Fibroblast of pulmonary artery (primary cell): ENCODE results near the gene KLHL15.
A peak's percentile ranks its signal among the peaks of the same experiment; 100 is the strongest.
"Not testable (repeated sequence)": the region's sequence is repeated elsewhere in the genome, so short reads cannot be mapped to it uniquely, and the experiment has no call there.

Experiments used
- DNase-seq: peaks from one replicate; pipeline ENCODE4 v3.0.0-alpha.2; 2010; ENCODE audit warnings: low read depth
- H3K4me3 ChIP-seq: replicated peaks from 2 replicates; pipeline ENCODE4 v1.5.1; 2011; ENCODE audit warnings: low read depth, mild to moderate bottlenecking, control low read depth, low read length, moderate library complexity
- TF ChIP-seq, protein P1 (sequence below): IDR thresholded peaks from 2 replicates; pipeline ENCODE4 v1.5.1; 2011; ENCODE audit warnings: mild to moderate bottlenecking, control low read depth, low read length, inconsistent platforms; ENCODE audit errors: missing control alignments

The KLHL15 gene, protein sequence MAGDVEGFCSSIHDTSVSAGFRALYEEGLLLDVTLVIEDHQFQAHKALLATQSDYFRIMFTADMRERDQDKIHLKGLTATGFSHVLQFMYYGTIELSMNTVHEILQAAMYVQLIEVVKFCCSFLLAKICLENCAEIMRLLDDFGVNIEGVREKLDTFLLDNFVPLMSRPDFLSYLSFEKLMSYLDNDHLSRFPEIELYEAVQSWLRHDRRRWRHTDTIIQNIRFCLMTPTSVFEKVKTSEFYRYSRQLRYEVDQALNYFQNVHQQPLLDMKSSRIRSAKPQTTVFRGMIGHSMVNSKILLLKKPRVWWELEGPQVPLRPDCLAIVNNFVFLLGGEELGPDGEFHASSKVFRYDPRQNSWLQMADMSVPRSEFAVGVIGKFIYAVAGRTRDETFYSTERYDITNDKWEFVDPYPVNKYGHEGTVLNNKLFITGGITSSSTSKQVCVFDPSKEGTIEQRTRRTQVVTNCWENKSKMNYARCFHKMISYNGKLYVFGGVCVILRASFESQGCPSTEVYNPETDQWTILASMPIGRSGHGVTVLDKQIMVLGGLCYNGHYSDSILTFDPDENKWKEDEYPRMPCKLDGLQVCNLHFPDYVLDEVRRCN

DNA sequence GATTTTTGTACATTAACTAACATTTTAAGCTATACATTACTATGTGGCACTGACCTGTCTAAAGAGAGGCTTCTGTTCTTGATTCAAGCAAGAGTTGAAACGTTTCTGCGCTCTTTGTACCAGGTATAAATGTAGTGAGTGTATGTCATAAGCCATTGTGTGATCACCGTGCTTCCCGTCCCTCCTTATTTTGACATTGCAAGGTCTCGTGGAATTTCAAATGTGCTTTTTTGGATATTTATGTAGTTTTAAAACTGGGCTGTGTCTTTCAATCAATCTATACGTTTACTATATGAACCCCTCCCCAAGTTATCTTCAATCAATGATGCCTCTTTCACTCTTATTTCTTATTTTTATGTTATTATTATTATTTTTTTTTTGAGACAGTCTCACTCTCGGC, at the start of gene KLHL15:
Gene KLHL15, minus strand, starts transcription at position 101 of the 400 bp plus-strand sequence. CDS start 20,493 bp downstream, outside the sequence.
- H3K4me3 ChIP-seq = peak within 1 kb of the TSS; percentile 65
- TF ChIP-seq, protein P1, sequence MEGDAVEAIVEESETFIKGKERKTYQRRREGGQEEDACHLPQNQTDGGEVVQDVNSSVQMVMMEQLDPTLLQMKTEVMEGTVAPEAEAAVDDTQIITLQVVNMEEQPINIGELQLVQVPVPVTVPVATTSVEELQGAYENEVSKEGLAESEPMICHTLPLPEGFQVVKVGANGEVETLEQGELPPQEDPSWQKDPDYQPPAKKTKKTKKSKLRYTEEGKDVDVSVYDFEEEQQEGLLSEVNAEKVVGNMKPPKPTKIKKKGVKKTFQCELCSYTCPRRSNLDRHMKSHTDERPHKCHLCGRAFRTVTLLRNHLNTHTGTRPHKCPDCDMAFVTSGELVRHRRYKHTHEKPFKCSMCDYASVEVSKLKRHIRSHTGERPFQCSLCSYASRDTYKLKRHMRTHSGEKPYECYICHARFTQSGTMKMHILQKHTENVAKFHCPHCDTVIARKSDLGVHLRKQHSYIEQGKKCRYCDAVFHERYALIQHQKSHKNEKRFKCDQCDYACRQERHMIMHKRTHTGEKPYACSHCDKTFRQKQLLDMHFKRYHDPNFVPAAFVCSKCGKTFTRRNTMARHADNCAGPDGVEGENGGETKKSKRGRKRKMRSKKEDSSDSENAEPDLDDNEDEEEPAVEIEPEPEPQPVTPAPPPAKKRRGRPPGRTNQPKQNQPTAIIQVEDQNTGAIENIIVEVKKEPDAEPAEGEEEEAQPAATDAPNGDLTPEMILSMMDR = no peak
- no peak for DNase-seq

DNA sequence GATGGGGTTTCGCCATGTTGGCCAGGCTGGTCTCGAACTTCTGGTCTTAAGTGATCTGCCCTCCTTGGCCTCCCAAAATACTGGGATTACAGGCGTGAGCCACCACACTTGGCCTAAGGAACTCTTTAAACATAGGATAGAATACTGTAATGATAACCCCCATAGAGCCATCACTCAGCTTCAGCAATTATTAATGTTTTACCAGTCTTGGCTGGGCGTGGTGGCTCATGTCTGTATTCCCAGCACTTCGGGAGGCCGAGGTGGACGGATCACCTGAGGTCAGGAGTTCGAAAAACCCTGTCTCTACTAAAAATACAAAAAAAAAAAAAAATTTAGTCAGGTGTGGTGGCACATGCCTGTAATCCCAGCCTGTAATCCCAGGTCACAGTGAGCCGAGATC, 42.9 kb upstream of the KLHL15 start:
- no peak for DNase-seq
- TF ChIP-seq, protein P1 = no peak
- H3K4me3 ChIP-seq = no peak overlapping the region

DNA sequence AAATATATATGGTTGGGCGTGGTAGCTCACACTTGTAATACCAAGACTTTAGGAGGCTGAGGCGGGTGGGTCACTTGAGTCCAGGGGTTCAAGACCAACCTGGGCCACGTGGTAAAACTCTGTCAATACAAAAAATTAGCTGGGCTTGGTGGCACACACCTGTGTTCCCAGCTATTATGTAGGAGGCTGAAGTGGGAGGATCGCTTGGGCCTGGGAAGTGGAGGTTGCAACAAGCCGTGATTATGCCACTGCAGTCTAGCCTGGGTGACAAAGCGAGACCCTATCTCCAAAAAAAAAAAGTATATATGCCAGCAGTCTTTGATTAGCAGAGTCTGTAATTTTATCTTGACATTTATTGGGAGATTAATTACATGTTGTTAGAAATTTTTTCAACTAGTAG, 36.5 kb upstream of the KLHL15 start:
- DNase-seq = no peak
- TF ChIP-seq, protein P1 = no peak
- H3K4me3 ChIP-seq = no peak overlapping the region

DNA sequence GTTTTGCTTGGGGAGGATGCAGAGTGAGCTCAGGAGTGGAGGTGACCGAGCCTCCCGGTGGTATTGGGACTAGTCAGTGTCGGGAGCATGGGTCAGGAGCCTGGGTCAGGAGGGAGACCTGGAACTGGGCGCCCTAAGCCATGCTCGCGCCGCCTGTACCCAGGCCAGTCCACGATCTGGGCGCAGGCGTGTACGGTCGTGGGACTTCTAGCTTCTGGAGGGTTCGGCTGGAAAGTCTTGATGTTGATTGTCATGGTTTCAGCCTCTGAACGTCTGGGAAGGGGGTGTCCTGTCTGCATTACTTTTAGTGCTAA, 28.0 kb upstream of the KLHL15 start:
- no peak overlapping the region for H3K4me3 ChIP-seq
- DNase-seq = no peak
- TF ChIP-seq, protein P1 = no peak

DNA sequence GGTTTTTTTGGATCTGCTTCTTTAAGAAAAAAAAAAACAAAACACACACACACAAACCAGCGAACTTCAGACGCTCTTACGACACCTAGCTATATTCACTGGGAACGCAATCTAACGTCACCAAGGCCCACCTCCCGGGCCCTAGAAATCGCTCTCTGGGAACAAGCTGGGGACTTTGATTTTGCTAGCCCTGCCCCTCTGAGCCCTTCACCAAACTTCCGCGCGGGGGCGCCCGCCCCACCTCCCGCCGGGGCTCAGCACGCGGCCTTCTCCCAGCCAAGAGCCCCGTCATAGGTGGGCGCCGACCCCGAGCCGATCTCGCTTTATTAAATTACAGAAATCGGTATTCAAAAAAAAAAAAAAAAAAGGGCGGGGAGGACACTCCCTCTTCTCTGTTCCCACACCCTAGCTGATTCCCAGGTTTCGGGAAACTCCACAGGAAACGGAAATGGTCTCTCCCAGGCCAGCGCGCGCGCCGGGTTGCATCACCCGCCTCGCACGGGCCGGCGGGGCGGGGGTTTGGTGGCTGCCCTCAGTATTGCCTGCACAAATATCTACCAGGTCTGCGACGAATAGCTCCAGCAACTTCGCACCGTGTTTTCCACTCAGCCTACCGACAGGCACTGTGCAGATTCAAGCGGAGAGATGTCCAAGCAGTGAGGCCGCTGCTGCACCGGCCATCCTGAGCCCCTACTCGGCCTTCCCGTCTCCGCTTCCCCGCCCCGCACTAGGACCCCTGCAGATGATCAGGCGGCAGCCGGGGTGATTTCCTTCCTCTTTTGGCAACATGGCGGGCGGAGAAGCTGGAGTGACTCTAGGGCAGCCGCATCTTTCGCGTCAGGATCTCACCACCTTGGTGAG, 27.4 kb upstream of the KLHL15 start, which contains the start of gene EIF2S3:
Gene EIF2S3, plus strand, starts transcription at position 775 of the 861 bp plus-strand sequence. Its CDS starts 13 bp downstream, at position 788.
- TF ChIP-seq, protein P1 = peak; percentile 33
- peak; percentile 97 for DNase-seq
- no peak within 1 kb of the TSS for H3K4me3 ChIP-seq

DNA sequence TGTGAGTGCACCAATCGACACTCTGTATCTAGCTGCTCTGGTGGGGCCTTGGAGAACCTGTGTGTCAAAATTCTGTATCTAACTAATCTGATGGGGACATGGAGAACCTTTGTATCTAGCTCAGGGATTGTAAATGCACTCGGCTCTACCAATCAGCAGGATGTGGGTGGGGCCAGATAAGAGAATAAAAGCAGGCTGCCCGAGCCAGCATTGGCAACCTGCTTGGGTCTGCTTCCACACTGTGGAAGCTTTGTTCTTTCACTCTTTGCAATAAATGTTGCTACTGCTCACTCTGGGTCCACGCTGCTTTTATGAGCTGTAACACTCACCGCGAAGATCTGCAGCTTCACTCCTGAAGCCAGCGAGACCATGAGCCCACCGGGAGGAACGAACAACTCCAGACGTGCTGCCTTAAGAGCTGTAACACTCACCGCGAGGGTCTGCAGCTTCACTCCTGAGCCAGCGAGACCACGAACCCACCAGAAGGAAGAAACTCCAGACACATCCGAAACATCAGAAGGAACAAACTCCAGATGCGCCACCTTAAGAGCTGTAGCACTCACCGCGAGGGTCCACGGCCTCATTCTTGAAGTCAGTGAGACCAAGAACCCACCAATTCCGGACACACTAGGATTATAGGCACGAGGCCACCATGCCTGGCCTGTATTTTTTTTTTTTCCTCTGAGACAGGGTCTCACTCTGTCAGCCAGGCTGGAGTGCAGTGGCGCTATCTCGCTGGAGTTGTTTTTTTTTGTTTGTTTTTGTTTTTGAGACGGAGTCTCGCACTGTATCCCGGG, 23.7 kb upstream of the KLHL15 start:
- H3K4me3 ChIP-seq, DNase-seq: not testable (repeated sequence)

DNA sequence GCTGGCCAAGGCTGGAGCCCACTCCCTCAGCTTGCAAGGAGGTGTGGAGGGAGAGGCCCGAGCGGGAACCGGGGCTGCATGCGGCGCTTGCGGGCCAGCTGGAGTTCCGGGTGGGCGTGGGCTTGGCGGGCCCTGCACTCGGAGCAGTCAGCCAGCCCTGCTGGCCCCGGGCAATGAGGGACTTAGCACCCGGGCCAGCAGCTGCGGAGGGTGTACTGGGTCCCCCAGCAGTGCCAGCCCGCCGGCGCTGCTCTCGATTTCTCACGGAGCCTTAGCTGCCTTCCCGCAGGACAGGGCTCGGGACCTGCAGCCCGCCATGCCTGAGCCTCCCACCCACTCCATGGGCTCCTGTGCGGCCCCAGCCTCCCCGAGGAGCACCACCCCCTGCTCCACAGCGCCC, 22.7 kb upstream of the KLHL15 start:
- H3K4me3 ChIP-seq, DNase-seq: not testable (repeated sequence)

DNA sequence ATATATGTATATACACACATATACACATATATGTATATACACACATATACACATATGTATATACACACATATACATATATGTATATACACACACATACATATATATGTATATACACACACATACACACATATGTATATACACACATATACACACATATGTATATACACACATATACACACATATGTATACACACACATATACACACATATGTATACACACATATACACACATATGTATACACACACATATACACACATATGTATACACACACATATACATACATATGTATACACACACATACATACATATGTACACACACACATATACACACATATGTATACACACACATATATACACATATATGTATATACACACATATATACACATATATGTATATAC, 19.1 kb upstream of the KLHL15 start:
- H3K4me3 ChIP-seq, DNase-seq: not testable (repeated sequence)
